Activated B cell treated with CpG ODN at 0.5 μM for 24 hours (primary cell): ENCODE measurements around the gene TMEM170B. TPM values are rescaled to one million over a fixed set of nuclear protein-coding genes. Genes with fewer than 3 reads are reported as not detected.

Experiments
- ATAC-seq: fragments of 200-7000 bp; cut with Tn5 transposase; one replicate; pipeline ENCODE4 v1.10.0; 2021; ENCODE audit warnings: low read depth, mild to moderate bottlenecking, moderate library complexity
- CTCF ChIA-PET: fragments of 350-600 bp; sonication (Branson Sonifier 250); formaldehyde crosslinking; loops from one replicate; lab custom pipeline; 2021; ENCODE audit warnings: antibody characterized with exemption; lab: Charles Lee
- POLR2A ChIA-PET: fragments of 350-600 bp; sonication (Branson Sonifier 250); formaldehyde crosslinking; loops from one replicate; lab custom pipeline; 2021; ENCODE audit warnings: antibody characterized with exemption; lab: Charles Lee
- DNase-seq: peaks from one replicate; pipeline ENCODE4 v3.0.0; 2022
- H3K27ac Mint-ChIP-seq: one replicate; pipeline ENCODE4 v1.8.0; 2020; ENCODE audit warnings: mixed read lengths
- H3K27me3 Mint-ChIP-seq: one replicate; pipeline ENCODE4 v1.8.0; 2021; ENCODE audit warnings: mixed read lengths
- H3K36me3 Mint-ChIP-seq: one replicate; pipeline ENCODE4 v1.8.0; 2021; ENCODE audit warnings: low read depth, mixed read lengths
- H3K4me1 Mint-ChIP-seq: one replicate; pipeline ENCODE4 v1.8.0; 2021; ENCODE audit warnings: mixed read lengths
- H3K4me3 Mint-ChIP-seq: one replicate; pipeline ENCODE4 v1.8.0; 2020; ENCODE audit warnings: mild to moderate bottlenecking, mixed read lengths
- H3K9me3 Mint-ChIP-seq: one replicate; pipeline ENCODE4 v1.8.0; 2020; ENCODE audit warnings: mixed read lengths
- CTCF ChIP-seq: fragments of 200-600 bp; IDR thresholded peaks from one replicate; pipeline ENCODE4 v1.8.0; 2022; ENCODE audit warnings: antibody characterized with exemption, mild to moderate bottlenecking
- intact Hi-C: fragments of 100-400 bp; cut with micrococcal nuclease; formaldehyde crosslinking; loops from one replicate; pipeline ENCODE4 v1.15.1; 2024
- total RNA-seq: library from RNA; stranded (reverse); gene quantifications from 2 replicates; pipeline ENCODE4 v1.2.3, GENCODE V29; 2022

Gene TMEM170B
- total RNA-seq, 1 donor from 2014 or later, result 2.6 TPM

- Mint-ChIP-seq H3K9me3 (no peaks in the 10 kb centered on the region), H3K27me3 (peaks cover 6% of the 10 kb centered on the region), H3K36me3 (no peaks in the 10 kb centered on the region), H3K4me1 (no peaks in the 10 kb centered on the region), H3K27ac (no peak overlapping the region), H3K4me3 (no peak overlapping the region)
- DNase-seq (no peak), ATAC-seq (no peak)
- no peak for TF ChIP-seq CTCF
- ChIA-PET CTCF (no interaction called here), POLR2A (no interaction called here)
- intact Hi-C loops, result no loop called here
Observed at GRCh38 chr6:11628562-11628961, 91.0 kb downstream of the TMEM170B start.

GRCh38 chr6:11631008-11631407, 93.5 kb downstream of the TMEM170B start:
- ATAC-seq (no peak), DNase-seq (no peak)
- TF ChIP-seq CTCF, result no peak
- H3K27ac Mint-ChIP-seq, result no peak overlapping the region
- intact Hi-C loops, result no loop called here
- H3K27me3 Mint-ChIP-seq, result peaks cover 6% of the 10 kb centered on the region
- H3K9me3 Mint-ChIP-seq, result no peaks in the 10 kb centered on the region
- ChIA-PET CTCF (no interaction called here), POLR2A (no interaction called here)
- H3K4me1 Mint-ChIP-seq, result no peaks in the 10 kb centered on the region
- no peak overlapping the region for H3K4me3 Mint-ChIP-seq
- H3K36me3 Mint-ChIP-seq, result no peaks in the 10 kb centered on the region

- no peaks in the 10 kb centered on the region for H3K9me3 Mint-ChIP-seq
- no peak for DNase-seq
- H3K27ac Mint-ChIP-seq, result no peak overlapping the region
- intact Hi-C loops, result no loop called here
- no peaks in the 10 kb centered on the region for H3K36me3 Mint-ChIP-seq
- no peak for TF ChIP-seq CTCF
- H3K4me1 Mint-ChIP-seq, result no peaks in the 10 kb centered on the region
- H3K4me3 Mint-ChIP-seq, result no peak overlapping the region
- H3K27me3 Mint-ChIP-seq, result peaks cover 2% of the 10 kb centered on the region
- POLR2A ChIA-PET, result no interaction called here
- ATAC-seq, result no peak
- CTCF ChIA-PET, result no interaction called here
Observed at GRCh38 chr6:11631539-11631938, 94.0 kb downstream of the TMEM170B start.

GRCh38 chr6:11632231-11632630, 94.7 kb downstream of the TMEM170B start:
- intact Hi-C loops, result no loop called here
- no peak for DNase-seq
- peaks cover 1% of the 10 kb centered on the region for H3K27me3 Mint-ChIP-seq
- no peak overlapping the region for H3K27ac Mint-ChIP-seq
- CTCF ChIA-PET, result no interaction called here
- no peaks in the 10 kb centered on the region for H3K36me3 Mint-ChIP-seq
- ATAC-seq, result no peak
- H3K4me3 Mint-ChIP-seq, result no peak overlapping the region
- H3K4me1 Mint-ChIP-seq, result no peaks in the 10 kb centered on the region
- POLR2A ChIA-PET, result no interaction called here
- no peak for TF ChIP-seq CTCF
- H3K9me3 Mint-ChIP-seq, result no peaks in the 10 kb centered on the region

GRCh38 chr6:11632795-11633511, 95.4 kb downstream of the TMEM170B start:
- no peaks in the 10 kb centered on the region for H3K27me3 Mint-ChIP-seq
- no peak overlapping the region for H3K4me3 Mint-ChIP-seq
- H3K36me3 Mint-ChIP-seq, result no peaks in the 10 kb centered on the region
- ATAC-seq (no peak), DNase-seq (no peak)
- POLR2A ChIA-PET, result no interaction called here
- no peaks in the 10 kb centered on the region for H3K9me3 Mint-ChIP-seq
- CTCF ChIA-PET, result no interaction called here
- TF ChIP-seq CTCF, result no peak
- H3K27ac Mint-ChIP-seq, result no peak overlapping the region
- no peaks in the 10 kb centered on the region for H3K4me1 Mint-ChIP-seq
- intact Hi-C loops, result no loop called here

Other genes starting within 250 kb of the TMEM170B start
- 1.4 and 2.0 TPM in 2 replicates for gene ADTRP, start 241.1 kb downstream of the TMEM170B start, total RNA-seq